GM19324 (cell line): ENCODE data around the gene RRAGC.
"Not testable (repeated sequence)": the region's sequence is repeated elsewhere in the genome, so short reads cannot be mapped to it uniquely, and the experiment has no call there.

Experiments
- ATAC-seq: cut with Tn5 transposase; IDR thresholded peaks from one replicate; pipeline ENCODE4 v1.9.1; 2021; ENCODE audit warnings: mild to moderate bottlenecking, moderate library complexity; ENCODE audit not compliant: unreplicated experiment, low FRiP score

Gene RRAGC

GRCh38 chr1:38858833-38859560, 575 bp downstream of the RRAGC start:
- peak; percentile 35 for ATAC-seq

GRCh38 chr1:38852780-38853179, 6.8 kb downstream of the RRAGC start:
- no peak for ATAC-seq

GRCh38 chr1:38848071-38848470, 11.5 kb downstream of the RRAGC start:
- ATAC-seq = no peak

DNA sequence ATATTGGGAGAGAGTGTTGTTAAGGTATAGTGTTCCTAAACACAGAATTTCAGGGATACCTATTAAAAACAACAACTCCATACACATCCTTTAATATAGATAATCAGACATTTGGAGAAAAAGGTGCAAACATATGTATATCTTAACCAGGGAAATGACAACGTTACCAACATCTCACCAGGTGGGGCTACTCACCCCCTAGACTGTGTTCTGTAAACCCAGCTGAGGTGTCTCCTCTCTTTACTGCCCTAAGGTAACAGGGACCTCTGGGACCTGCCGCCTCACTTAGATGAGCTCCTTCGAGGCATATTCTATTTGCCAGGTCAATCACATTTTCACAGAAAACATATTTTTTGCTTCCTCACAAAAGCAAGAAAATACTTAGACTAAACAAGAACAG, 13.4 kb downstream of the RRAGC start:
- ATAC-seq = no peak

GRCh38 chr1:38845088-38845487, 14.5 kb downstream of the RRAGC start:
- ATAC-seq = not testable (repeated sequence)

- ATAC-seq = no peak
Observed at GRCh38 chr1:38840281-38840680, 19.3 kb downstream of the RRAGC start.

GRCh38 chr1:38839363-38839762, 20.2 kb downstream of the RRAGC start:
- ATAC-seq = no peak

DNA sequence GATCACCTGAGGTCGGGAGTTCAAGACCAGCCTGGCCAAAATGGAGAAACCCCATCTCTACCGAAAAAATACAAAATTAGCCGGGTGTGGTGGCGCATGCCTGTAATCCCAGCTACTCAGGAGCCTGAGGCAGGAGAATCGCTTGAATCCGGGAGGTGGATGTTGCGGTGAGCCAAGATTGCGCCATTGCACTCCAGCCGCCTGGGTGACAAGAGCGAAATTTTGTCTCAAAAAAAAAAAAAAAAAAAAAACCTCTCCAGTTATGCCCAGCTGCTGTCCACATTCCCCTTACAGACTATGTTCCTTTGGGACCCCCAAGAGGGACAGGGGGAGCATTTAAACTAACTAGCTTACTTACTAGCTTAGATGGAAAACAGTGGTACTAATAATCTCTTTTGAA, 23.3 kb downstream of the RRAGC start:
- ATAC-seq = not testable (repeated sequence)

DNA sequence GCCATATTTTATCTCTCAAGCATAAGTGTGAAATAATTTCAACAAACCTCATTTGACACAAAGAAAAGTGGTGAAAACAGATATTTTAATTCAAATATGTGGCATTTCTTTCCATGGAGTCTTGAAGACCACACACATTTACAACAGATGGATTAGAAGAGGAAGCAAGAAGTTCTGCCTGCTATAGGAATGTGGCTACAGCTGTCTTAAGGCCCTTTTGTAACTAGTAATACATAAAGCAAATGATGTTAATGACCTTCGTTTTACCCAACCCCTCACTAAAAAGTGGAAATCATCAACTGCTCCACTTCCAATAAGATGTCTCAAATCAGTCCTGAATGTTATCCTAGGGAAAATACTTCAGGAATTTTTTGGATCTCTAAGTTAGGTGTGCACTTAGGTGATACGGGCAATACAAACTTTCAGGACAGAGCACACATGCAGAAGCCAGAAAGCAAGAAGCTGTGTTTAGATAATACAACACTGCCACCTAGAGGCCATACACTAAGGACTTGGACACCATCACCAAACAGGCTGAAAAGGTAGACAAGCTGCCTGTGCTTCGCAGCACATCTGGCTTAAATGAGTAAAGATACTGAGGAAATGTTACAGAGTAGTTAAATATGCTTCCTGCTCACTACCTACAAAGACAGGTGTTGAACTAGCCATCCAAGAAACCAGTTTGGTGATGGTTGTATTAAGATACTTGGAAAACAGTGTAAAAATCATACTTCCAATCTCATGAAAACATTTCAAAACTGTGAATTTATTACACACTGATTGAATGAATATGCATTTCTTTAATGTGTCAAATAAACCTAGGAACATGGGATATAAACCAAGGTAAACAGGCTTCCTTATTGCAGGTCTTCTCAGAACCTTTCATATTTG, 24.4 kb downstream of the RRAGC start:
- ATAC-seq = no peak

DNA sequence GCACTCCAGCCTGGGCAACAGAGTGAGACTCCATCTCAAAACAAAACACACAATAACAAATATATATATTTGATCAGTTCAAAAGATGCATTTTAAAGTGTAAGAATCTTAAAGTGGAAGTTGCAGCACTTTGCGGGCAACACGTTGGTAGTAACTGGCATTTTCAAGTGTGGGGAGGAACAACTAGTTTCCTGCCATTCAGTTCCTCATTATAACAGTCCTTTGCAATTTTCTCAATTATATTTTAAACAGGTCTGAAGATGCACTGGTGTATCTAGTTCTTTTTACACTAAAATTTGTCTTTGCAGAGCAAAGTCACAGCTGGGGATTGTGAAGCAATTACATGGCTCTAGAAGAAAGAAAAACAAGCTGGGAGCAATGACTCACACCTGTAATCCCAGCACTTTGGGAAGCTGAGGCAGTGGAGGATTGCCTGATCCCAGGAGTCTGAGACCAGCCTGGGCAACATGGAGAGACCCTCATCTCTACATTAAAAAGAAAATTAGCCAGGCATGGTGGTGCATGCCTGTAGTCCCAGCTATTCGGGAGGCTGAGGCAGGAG, 25.3 kb downstream of the RRAGC start:
- ATAC-seq = no peak

- no peak for ATAC-seq
Observed at GRCh38 chr1:38833146-38833545, 26.4 kb downstream of the RRAGC start.

- ATAC-seq = no peak
Observed at GRCh38 chr1:38832370-38832734, 27.2 kb downstream of the RRAGC start.

GRCh38 chr1:38831731-38832369, 27.7 kb downstream of the RRAGC start:
- no peak for ATAC-seq

DNA sequence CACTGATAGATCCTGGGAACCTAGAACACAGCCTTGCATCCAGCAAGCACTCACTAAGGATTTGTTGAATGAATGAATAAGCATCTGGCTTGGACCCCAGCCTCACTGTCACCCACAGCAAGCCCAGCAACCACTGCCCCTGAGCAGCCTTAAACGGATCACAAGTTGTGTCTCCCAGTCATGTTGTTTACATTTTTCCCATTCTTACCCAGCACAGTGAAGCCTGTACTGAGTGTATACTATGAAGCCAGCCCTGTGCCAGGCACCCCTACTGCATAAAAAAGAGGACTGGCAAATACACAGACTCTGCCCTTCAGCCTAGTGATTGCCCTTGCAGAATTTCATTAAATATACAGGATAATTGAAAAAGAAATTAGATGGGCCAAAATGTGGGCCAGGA, 30.2 kb downstream of the RRAGC start:
- no peak for ATAC-seq

DNA sequence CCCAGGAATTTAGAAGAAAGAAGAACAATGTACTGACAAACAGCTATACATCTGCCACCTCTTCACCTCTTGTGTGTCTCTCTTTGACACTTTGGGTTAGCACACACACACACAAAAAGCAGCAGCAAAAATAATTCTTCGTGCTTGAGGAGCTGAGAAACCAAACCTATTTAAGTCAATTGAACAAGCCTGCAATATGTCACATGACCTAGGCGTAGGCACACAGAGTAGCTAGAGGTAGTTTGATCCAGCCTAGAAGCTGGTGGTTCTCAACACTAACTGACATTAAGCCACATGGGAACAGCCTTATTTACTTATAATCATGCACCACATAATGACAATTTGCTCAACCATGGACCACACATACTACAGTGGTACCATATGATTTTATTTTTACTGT, 32.3 kb downstream of the RRAGC start:
- ATAC-seq = no peak

DNA sequence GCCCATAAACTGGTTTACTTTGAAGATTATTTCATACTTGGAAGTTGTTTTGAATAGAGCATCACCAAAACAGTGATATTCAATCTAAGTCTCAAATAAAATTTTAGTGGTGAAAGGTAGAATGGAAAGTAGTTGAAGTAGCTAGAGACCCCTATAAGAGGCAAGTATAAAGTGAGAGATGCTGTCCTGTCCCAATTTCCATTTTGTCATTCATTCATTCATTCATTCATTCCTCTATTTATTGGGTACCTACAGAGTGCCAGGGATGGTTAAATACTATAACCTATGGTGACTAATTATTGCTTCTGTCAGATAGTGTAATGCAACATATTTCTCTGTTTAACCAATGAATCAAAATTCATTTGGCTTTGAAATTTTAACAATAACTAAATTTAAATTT, 32.7 kb downstream of the RRAGC start:
- no peak for ATAC-seq

- ATAC-seq = no peak
Observed at GRCh38 chr1:38826262-38826661, 33.3 kb downstream of the RRAGC start.

- ATAC-seq = no peak
Observed at GRCh38 chr1:38820860-38821259, 38.7 kb downstream of the RRAGC start.

- no peak for ATAC-seq
Observed at GRCh38 chr1:38819516-38819915, 40.1 kb downstream of the RRAGC start.

GRCh38 chr1:38819040-38819439, 40.5 kb downstream of the RRAGC start:
- no peak for ATAC-seq
